K562 (cell line): ENCODE measurements around the gene SSU72. TPM values are rescaled to one million over a fixed set of nuclear protein-coding genes. Genes with fewer than 3 reads are reported as not detected.
A peak's percentile ranks its signal among the peaks of the same experiment; 100 is the strongest.

Source experiments
- CBFB ChIP-seq: sonication (generic); formaldehyde crosslinking; IDR thresholded peaks from 2 replicates; pipeline ENCODE4 v1.4.0; 2020; ENCODE audit warnings: mild to moderate bottlenecking, missing genetic modification reagents
- CBX1 ChIP-seq: sonication (generic); IDR thresholded peaks from 2 replicates; pipeline ENCODE4 v1.6.1; 2016; ENCODE audit warnings: antibody characterized with exemption, low read depth, mild to moderate bottlenecking
- CSDE1 ChIP-seq, 2 experiments: fragments of 450-650 bp; IDR thresholded peaks; 2 replicates each; pipeline ENCODE4 v1.6.1; 2016; ENCODE audit warnings: mild to moderate bottlenecking in 1 of 2
- CTBP1 ChIP-seq: fragments of 450-650 bp; IDR thresholded peaks from 2 replicates; pipeline ENCODE4 v1.6.1; 2016; ENCODE audit warnings: borderline replicate concordance
- CTCFL ChIP-seq: IDR thresholded peaks from 2 replicates; pipeline ENCODE4 v1.6.1; 2011; ENCODE audit warnings: borderline replicate concordance, low read depth, mild to moderate bottlenecking, moderate library complexity, low read length; ENCODE audit not compliant: insufficient read depth, poor library complexity, severe bottlenecking
- EZH2 ChIP-seq: IDR thresholded peaks from 2 replicates; pipeline ENCODE4 v1.6.1; 2012; ENCODE audit warnings: low read depth, mild to moderate bottlenecking, inconsistent platforms, low read length, borderline replicate concordance
- HDAC3 ChIP-seq: fragments of 450-650 bp; IDR thresholded peaks from 2 replicates; pipeline ENCODE4 v1.6.1; 2018; ENCODE audit warnings: borderline replicate concordance, mild to moderate bottlenecking, moderate library complexity; ENCODE audit not compliant: partially characterized antibody
- HLTF ChIP-seq: fragments of 450-650 bp; IDR thresholded peaks from 2 replicates; pipeline ENCODE4 v1.6.1; 2016
- MXI1 ChIP-seq: IDR thresholded peaks from 2 replicates; pipeline ENCODE4 v1.6.1; 2011; ENCODE audit warnings: low read depth, mild to moderate bottlenecking, improper control_type of control experiment, low read length
- REST ChIP-seq, 2 experiments: fragments of 450-650 bp; formaldehyde crosslinking in 1 of 2; IDR thresholded peaks; 2 replicates each; pipeline versions ENCODE4 v1.4.0 to v1.6.1; 2014 to 2020; ENCODE audit warnings: mild to moderate bottlenecking in 2 of 2, borderline replicate concordance in 1 of 2, low read depth in 1 of 2
- SMARCE1 ChIP-seq: fragments of 450-650 bp; IDR thresholded peaks from 2 replicates; pipeline ENCODE4 v1.7.1; 2016; ENCODE audit warnings: mild to moderate bottlenecking
- ZBTB33 ChIP-seq: sonication (generic); formaldehyde crosslinking; IDR thresholded peaks from 2 replicates; pipeline ENCODE4 v1.8.1; 2023; ENCODE audit warnings: mild to moderate bottlenecking, missing genetic modification reagents
- ZNF217 ChIP-seq: sonication (generic); formaldehyde crosslinking; IDR thresholded peaks from 2 replicates; pipeline ENCODE4 v1.8.0; 2022; ENCODE audit warnings: mild to moderate bottlenecking, missing genetic modification reagents
- polyA plus RNA-seq, 8 experiments: library from polyadenylated mRNA; depleted of rRNA in 4 of 8; stranded (reverse) in 5 of 8; unstranded in 3 of 8; fragments of >200 nt; fragmentation: Nextera tagmentation in 2 of 8; fragmentation: Illumina TruSeq in 1 of 8; extraction: Ambion mirVana in 2 of 8; extraction: Trizol in 1 of 8; gene quantifications; 2 replicates each; pipeline versions ENCODE4 v1.2.1 to v1.2.3, GENCODE V29; 2011 to 2014; ENCODE audit warnings: inconsistent platforms in 1 of 8, missing spikeins in 1 of 8
- total RNA-seq, 7 experiments: library from RNA; depleted of rRNA in 6 of 7; stranded (reverse); fragments of >200 nt in 6 of 7; fragmentation: Illumina TruSeq in 2 of 7; extraction: Trizol in 2 of 7; gene quantifications; 2 replicates each; pipeline versions ENCODE4 v1.2.1 to v1.2.3, GENCODE V29; 2011 to 2021; ENCODE audit warnings: low replicate concordance in 1 of 7
- TF ChIP-seq, protein P1 (sequence below): fragments of 250-450 bp; sonication (Bioruptor Pico); IDR thresholded peaks from 2 replicates; pipeline ENCODE4 v1.8.0; 2021; ENCODE audit warnings: borderline replicate concordance, mild to moderate bottlenecking, moderate library complexity; ENCODE audit not compliant: poor library complexity, severe bottlenecking

SSU72 gene
- total and polyA plus RNA-seq, 9 of the 15 experiments (the other 6 are each of a cell fraction or from before 2014, with no cell fraction given) = 70.8 to 201 (median 94.6) TPM

- TF ChIP-seq MXI1 (peak; percentile 95), ZBTB33 (CRISPR knock-in tag) (peak; percentile 31), ZNF217 (CRISPR knock-in tag) (no peak), CSDE1 (IDR thresholded peaks at IDR 0.05) (peak in 1 of 2 experiments; percentile 96; a peak in 1 of 4 replicates), EZH2 (no peak), CBX1 (no peak), CTBP1 (peak; percentile 89), CBFB (CRISPR knock-in tag) (0 out of 2 replicates have a peak, but pooled peaks have one; percentile 57), REST (IDR thresholded peaks at IDR 0.05; ENCODE audit: borderline replicate concordance) (no peak; the same call in 1 of the 2 replicates), REST (CRISPR knock-in tag; IDR thresholded peaks at IDR 0.05; ENCODE audit: low read depth) (peak; percentile 73), CTCFL (peak; percentile 60), HLTF (peak; percentile 94; the same call in 1 of the 2 replicates), SMARCE1 (no peak), HDAC3 (no peak)
- TF ChIP-seq, protein P1, sequence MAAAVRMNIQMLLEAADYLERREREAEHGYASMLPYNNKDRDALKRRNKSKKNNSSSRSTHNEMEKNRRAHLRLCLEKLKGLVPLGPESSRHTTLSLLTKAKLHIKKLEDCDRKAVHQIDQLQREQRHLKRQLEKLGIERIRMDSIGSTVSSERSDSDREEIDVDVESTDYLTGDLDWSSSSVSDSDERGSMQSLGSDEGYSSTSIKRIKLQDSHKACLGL (CRISPR knock-in tag) = no peak
Measured at GRCh38 chr1:1615256-1616044, 40.8 kb upstream of the SSU72 start, which contains the start of gene MIB2 (continued).
